MCF 10A (cell line): Measurements from ENCODE around the gene TRABD2A. TPM values are rescaled to one million over a fixed set of nuclear protein-coding genes. Genes with fewer than 3 reads are reported as not detected.

ENCODE experiments used
- BruUV-seq: library from RNA; stranded (reverse); fragments of 400-500 nt; replicated peaks from 2 replicates; lab custom pipeline; 2021; lab: Mats Ljungman, UMichigan
- CTCF ChIA-PET: fragments of 300-600 bp; sonication (Branson Sonifier 250); formaldehyde crosslinking; extraction: SDS; loops from one replicate; lab custom pipeline; 2021; ENCODE audit warnings: antibody characterized with exemption, inconsistent platforms; lab: Yijun Ruan, JAX
- POLR2A ChIA-PET: fragments of 300-600, 350-650 bp; sonication (Branson Sonifier 250); formaldehyde crosslinking; extraction: SDS; loops from one replicate; lab custom pipeline; 2020; ENCODE audit warnings: antibody characterized with exemption, inconsistent platforms; lab: Yijun Ruan, JAX
- DNase-seq: peaks from one replicate; pipeline ENCODE4 v3.0.0-alpha.2; 2018; ENCODE audit not compliant: unreplicated experiment
- H3K27ac Mint-ChIP-seq: one replicate; pipeline ENCODE4 v1.8.0; 2022; ENCODE audit warnings: mild to moderate bottlenecking, low read depth, mixed read lengths; ENCODE audit not compliant: unreplicated experiment
- H3K27me3 Mint-ChIP-seq: one replicate; pipeline ENCODE4 v1.8.0; 2022; ENCODE audit warnings: mixed read lengths; ENCODE audit not compliant: insufficient read depth, unreplicated experiment
- H3K36me3 Mint-ChIP-seq: one replicate; pipeline ENCODE4 v1.8.0; 2022; ENCODE audit warnings: mild to moderate bottlenecking, moderate library complexity, mixed read lengths; ENCODE audit not compliant: insufficient read depth, unreplicated experiment
- H3K4me1 Mint-ChIP-seq: one replicate; pipeline ENCODE4 v1.8.0; 2022; ENCODE audit warnings: mixed read lengths; ENCODE audit not compliant: insufficient read depth, unreplicated experiment
- H3K4me3 Mint-ChIP-seq: one replicate; pipeline ENCODE4 v1.8.0; 2022; ENCODE audit warnings: mild to moderate bottlenecking, moderate library complexity, mixed read lengths; ENCODE audit not compliant: unreplicated experiment
- H3K9me3 Mint-ChIP-seq: one replicate; pipeline ENCODE4 v1.8.0; 2022; ENCODE audit warnings: mixed read lengths; ENCODE audit not compliant: unreplicated experiment
- intact Hi-C: fragments of 100-400 bp; cut with micrococcal nuclease; formaldehyde crosslinking; loops from 2 replicates; pipeline ENCODE4 v1.14.1; 2022
- total RNA-seq: library from RNA; stranded (reverse); gene quantifications from 2 replicates; pipeline ENCODE4 v1.2.3, GENCODE V29; 2022
- TF ChIP-seq, protein P1 (sequence below): fragments of 200-600 bp; IDR thresholded peaks from one replicate; pipeline ENCODE4 v1.8.0; 2022; ENCODE audit warnings: antibody characterized with exemption, mild to moderate bottlenecking; ENCODE audit not compliant: unreplicated experiment

Gene TRABD2A
- total RNA-seq, 1 experiment from 2014 or later, result 20.0 TPM

DNA sequence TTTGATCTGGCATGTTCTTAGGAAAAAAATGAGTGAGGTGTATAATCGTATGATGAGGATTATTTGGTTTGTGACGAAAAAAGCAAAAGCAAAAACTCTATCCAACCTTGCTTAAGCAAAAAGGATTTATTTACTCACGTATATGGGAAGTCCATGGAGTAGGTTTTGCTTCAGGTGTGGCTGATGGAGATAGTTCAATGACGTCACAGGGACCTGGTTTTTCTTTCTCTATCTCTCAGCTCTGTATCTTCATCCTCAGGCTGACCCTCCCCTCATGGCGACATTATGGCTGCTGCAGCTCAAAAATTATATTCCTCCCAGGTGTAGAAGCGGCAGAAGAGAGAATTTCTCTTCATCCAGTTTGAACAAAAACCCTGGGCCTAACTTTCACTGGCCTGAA is 33.5 kb upstream of the TRABD2A start:
- POLR2A ChIA-PET, result no interaction called here
- TF ChIP-seq, protein P1, sequence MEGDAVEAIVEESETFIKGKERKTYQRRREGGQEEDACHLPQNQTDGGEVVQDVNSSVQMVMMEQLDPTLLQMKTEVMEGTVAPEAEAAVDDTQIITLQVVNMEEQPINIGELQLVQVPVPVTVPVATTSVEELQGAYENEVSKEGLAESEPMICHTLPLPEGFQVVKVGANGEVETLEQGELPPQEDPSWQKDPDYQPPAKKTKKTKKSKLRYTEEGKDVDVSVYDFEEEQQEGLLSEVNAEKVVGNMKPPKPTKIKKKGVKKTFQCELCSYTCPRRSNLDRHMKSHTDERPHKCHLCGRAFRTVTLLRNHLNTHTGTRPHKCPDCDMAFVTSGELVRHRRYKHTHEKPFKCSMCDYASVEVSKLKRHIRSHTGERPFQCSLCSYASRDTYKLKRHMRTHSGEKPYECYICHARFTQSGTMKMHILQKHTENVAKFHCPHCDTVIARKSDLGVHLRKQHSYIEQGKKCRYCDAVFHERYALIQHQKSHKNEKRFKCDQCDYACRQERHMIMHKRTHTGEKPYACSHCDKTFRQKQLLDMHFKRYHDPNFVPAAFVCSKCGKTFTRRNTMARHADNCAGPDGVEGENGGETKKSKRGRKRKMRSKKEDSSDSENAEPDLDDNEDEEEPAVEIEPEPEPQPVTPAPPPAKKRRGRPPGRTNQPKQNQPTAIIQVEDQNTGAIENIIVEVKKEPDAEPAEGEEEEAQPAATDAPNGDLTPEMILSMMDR, result no peak
- no TSS peak for BruUV-seq
- peaks cover 9% of the 10 kb centered on the region for H3K4me1 Mint-ChIP-seq
- intact Hi-C loops, result no loop called here
- CTCF ChIA-PET, result interaction anchor here (4.7 kb wide), 1 partner anchor 11 kb away, joined by 27 read pairs; no protein-coding TSS in a partner anchor
- H3K27ac Mint-ChIP-seq, result no peak overlapping the region
- H3K9me3 Mint-ChIP-seq, result peaks cover 9% of the 10 kb centered on the region
- no peak for DNase-seq
- no peaks in the 10 kb centered on the region for H3K36me3 Mint-ChIP-seq
- H3K27me3 Mint-ChIP-seq, result no peaks in the 10 kb centered on the region
- no peak overlapping the region for H3K4me3 Mint-ChIP-seq

DNA sequence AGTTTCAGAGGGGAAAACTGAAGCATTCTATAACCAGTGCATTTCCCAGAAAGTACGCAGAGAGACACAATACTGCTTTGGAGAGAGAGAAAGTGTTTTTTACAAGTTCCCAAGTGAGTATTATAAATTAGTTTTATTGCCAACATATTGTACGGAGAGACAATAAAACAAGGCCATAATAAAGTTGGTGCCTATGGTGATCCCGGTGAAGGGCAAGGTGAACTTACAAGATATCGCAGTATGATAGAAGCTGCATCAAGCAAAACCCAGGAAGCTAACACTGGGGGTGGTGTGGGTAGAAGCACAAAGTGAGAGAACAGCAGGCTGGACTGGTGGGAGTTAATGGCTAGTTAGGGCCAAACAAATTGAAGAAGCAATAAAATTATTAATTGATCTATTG is 32.1 kb upstream of the TRABD2A start:
- peaks cover 19% of the 10 kb centered on the region for H3K4me1 Mint-ChIP-seq
- H3K27ac Mint-ChIP-seq, result no peak overlapping the region
- no TSS peak for BruUV-seq
- TF ChIP-seq, protein P1, result no peak
- peaks cover 6% of the 10 kb centered on the region for H3K36me3 Mint-ChIP-seq
- peaks cover 16% of the 10 kb centered on the region for H3K9me3 Mint-ChIP-seq
- POLR2A ChIA-PET, result no interaction called here
- CTCF ChIA-PET, result interaction anchor here (0.5 to 4.7 kb wide), 3 partner anchors 8 to 25 kb away, joined by 3 to 27 read pairs (median 4); no protein-coding TSS in a partner anchor
- H3K4me3 Mint-ChIP-seq, result no peak overlapping the region
- DNase-seq, result no peak
- intact Hi-C loops, result no loop called here
- no peaks in the 10 kb centered on the region for H3K27me3 Mint-ChIP-seq

DNA sequence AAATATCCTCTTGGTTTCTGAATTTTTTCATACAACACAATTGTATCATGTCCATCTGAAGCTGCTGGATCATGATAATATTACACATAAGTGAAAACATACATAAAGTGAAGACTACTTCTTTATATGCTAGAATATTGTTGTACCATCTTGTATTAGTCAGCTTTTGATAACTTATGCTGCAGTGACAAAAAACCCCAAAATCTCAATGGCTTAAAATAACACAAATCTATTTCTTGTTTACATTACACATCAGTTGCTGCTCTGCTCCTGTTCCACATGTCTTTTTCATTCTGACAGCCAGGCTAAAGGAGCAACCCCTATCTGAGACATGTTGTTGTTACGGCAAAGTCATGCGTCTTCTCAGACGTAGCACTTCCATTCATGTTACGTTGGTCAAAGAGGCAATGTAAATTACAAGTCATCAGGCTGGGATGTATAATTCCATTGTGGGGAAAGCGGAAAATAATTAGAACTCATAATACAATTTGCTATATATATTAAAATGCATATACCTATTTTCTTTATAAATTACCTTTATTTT is 30.3 kb upstream of the TRABD2A start:
- BruUV-seq, result no TSS peak
- H3K27ac Mint-ChIP-seq, result no peak overlapping the region
- H3K9me3 Mint-ChIP-seq, result peaks cover 16% of the 10 kb centered on the region
- CTCF ChIA-PET, result interaction anchor here (4.7 kb wide), 1 partner anchor 15 kb away, joined by 27 read pairs; no protein-coding TSS in a partner anchor
- TF ChIP-seq, protein P1, result no peak
- H3K4me1 Mint-ChIP-seq, result peaks cover 29% of the 10 kb centered on the region
- POLR2A ChIA-PET, result interaction anchor here (0.8 kb wide), 1 partner anchor 47 kb away, joined by 3 read pairs; no protein-coding TSS in a partner anchor
- intact Hi-C loops, result no loop called here
- no peaks in the 10 kb centered on the region for H3K27me3 Mint-ChIP-seq
- no peak overlapping the region for H3K4me3 Mint-ChIP-seq
- no peak for DNase-seq
- peaks cover 19% of the 10 kb centered on the region for H3K36me3 Mint-ChIP-seq

DNA sequence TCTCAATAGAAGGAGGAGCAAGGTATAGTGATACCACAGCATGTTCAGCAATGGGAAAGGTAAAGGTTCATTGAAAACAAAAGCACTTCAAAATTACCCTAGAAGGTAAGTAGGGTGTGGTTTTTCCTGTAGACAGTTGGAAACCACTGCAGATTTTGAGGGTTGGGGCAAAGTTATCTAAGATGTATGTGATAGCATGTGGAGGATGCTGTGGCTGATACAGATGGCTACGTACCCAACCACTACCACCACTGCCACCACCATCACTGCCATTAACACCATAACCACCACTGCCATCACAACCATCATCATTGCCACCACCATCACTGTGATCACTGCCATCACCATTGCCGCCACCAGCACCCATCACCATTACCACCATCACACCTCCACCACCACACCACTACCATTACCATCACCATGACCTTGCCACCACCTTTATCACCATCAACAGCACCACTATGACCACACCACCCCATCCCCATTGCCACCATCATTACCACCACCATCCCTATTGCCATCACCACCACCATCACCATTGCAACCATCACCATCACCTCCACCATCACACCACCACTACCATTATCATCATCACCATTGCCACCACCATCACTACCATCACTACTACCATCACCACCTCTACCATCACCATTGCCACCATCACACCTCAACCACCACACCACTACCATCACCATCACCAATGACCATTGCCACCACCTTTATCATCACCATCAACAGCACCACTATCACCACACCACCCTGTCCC is 28.2 kb upstream of the TRABD2A start:
- no TSS peak for BruUV-seq
- H3K27me3 Mint-ChIP-seq, result no peaks in the 10 kb centered on the region
- ChIA-PET CTCF (interaction anchor here (0.6 to 3.6 kb wide), 4 partner anchors 9 to 595 kb away, joined by 3 to 39 read pairs (median 20); no protein-coding TSS in a partner anchor), POLR2A (interaction anchor here (5.1 to 7.1 kb wide), 3 partner anchors 11 to 20 kb away, joined by 65 to 189 read pairs (median 79); no protein-coding TSS in a partner anchor)
- peaks cover 29% of the 10 kb centered on the region for H3K4me1 Mint-ChIP-seq
- peaks cover 16% of the 10 kb centered on the region for H3K9me3 Mint-ChIP-seq
- intact Hi-C loops, result no loop called here
- DNase-seq, result no peak
- peak overlapping the region; percentile 4 for H3K4me3 Mint-ChIP-seq
- TF ChIP-seq, protein P1, result no peak
- peak overlapping the region; percentile 83 for H3K27ac Mint-ChIP-seq
- H3K36me3 Mint-ChIP-seq, result peaks cover 35% of the 10 kb centered on the region
